ENCODE results near the gene NUP62.

Gene NUP62

DNA sequence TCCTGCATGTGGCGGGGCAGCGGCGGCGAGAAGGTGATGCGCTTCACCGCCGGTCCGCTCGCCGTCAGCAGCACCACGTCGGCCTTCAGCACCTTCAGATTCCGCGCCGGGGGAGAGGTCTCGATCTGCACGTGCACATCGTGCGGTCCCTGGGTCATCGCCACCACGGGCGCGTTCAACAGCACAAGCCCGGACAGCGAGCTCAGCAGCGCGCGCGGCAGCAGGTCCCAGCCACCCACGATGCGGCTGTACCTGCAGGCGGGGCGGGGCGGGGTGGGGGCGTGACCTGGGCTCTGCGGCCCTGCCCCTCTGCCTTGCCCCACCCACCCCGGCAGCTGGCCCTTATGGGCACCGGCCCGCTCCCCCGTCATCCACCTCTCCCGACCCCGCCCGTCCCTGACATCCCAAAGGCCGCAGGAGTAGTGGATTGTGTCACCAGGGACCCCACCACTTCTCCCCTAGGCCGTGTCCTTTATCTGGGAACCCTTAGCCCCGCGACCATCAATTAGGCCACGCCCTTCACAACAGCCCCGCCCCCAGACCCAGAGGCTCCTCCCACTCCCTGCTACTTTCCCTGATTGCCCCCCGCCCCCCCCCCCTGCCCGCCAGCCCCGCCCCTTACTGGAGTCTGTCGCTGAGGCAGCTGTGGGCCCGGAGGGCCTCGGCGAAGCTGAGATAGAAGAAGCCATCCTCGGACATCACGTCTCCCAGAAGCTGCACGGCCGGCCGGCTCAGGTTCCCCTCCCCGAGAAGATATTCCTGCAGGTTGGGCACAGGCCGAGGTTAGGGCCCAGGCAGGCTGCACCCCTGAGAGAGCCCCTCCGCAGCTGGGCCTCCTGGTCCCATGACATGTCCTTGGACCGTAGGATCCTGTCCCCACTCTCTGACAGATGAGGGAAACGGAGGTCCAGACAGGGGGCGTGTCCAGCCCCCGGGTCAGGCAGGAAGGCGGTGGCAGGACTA, 38.7 kb downstream of the NUP62 start:
- FAIRE-seq, result no peak
- no peak for DNase-seq (ENCODE audit: insufficient read length, low spot score)

DNA sequence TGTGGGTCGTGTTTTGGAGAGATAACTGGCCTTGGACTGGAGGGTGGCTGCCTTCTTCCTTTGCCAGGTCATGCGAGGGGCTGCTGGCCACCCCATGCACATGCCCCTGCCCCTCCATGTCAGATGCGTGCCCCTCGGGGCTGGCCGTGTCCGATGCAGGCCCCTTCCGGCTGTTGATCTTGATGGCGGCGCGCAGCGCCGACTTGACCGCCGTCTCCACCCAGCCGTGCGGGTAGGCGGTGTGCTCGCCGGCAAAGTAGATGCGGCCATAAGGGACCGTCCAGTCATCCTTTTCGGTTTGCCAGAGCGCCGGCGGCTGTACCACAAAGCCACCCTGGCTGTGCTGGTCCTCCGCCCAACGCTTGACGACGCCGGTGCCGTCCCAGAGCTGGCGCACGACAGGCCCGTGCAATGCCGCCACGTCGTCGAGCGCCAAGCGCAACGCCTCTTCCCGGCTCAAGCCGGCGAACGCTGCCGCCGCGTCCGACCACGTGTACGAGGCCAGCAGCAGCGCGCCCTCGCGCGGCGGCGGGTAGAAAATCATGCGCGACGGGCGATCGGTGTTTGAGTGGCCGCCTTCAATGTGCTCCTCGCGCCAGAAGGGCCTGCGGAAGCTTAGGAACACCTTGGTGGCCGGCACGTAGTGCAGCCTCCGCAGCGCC, 39.5 kb downstream of the NUP62 start:
- TF ChIP-seq POLR2A (IDR thresholded peaks at IDR 0.05; ENCODE audit: low read depth, low read length), result no peak
- FAIRE-seq (no peak), DNase-seq (ENCODE audit: insufficient read length, low spot score) (no peak)

More for the DNA sequence above, 38.7 kb downstream of the NUP62 start:
- no peak for TF ChIP-seq POLR2A (IDR thresholded peaks at IDR 0.05; ENCODE audit: low read depth, low read length)

- TF ChIP-seq POLR2A (IDR thresholded peaks at IDR 0.05; ENCODE audit: low read depth, low read length), result no peak
- no peak for DNase-seq (ENCODE audit: insufficient read length, low spot score)
- no peak for FAIRE-seq
Observed at GRCh38 chr19:49889038-49889686, 40.1 kb downstream of the NUP62 start.

DNA sequence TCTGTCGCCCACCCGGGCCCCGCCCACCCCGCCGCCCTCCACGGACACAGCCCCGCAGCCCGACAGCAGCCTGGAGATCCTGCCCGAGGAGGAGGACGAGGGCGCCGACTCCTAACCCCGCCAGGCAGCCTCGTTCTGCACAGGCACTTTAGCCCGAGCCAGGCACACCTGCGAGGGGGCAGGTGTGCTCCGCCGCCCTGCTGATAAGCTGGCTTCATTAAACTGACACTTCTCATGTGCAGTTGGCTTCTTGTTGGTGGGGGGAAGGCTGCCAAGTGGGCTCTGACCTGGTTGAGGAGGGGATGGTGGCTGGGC, 40.8 kb downstream of the NUP62 start:
- FAIRE-seq, result no peak

DNA sequence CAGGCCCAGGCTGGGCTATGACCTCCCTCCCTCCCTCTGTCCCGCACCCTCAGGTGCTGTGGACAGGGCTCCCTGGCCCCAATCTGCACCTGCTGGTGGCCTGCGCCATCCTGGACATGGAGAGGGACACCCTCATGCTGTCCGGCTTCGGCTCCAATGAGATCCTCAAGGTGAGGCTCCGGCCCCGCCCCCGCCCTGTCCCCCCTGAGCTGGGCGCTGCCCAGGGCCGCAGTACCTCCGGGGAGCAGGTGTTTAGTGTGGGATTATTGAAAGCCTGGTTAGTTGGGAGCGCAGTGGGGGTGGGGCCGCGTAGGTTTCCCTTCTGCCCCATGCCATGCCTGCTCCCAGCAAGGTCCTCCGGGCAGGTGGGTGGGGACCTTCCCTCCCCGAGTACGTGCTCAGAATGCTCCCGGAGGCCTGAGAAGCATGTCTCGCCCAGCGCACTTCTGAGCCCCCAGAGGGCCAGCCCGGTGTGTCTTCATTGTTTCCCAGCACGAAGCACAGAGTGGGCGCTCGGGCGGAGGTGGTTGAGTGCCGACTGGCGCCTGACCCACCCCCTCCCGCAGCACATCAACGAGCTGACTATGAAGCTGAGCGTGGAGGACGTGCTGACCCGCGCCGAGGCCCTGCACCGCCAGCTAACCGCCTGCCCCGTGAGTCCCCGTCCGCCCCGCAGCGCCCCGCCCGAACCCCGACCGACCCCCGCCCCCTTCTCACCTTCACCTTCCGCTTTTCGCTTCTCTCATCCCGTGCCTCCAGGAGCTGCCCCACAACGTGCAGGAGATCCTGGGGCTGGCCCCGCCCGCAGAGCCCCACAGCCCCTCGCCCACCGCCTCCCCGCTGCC, 41.4 kb downstream of the NUP62 start:
- FAIRE-seq (no peak), DNase-seq (ENCODE audit: insufficient read length, low spot score) (no peak)
- no peak for TF ChIP-seq POLR2A (IDR thresholded peaks at IDR 0.05; ENCODE audit: low read depth, low read length)

More for the DNA sequence above, 40.8 kb downstream of the NUP62 start:
- TF ChIP-seq POLR2A (IDR thresholded peaks at IDR 0.05; ENCODE audit: low read depth, low read length), result no peak
- no peak for DNase-seq (ENCODE audit: insufficient read length, low spot score)

DNA sequence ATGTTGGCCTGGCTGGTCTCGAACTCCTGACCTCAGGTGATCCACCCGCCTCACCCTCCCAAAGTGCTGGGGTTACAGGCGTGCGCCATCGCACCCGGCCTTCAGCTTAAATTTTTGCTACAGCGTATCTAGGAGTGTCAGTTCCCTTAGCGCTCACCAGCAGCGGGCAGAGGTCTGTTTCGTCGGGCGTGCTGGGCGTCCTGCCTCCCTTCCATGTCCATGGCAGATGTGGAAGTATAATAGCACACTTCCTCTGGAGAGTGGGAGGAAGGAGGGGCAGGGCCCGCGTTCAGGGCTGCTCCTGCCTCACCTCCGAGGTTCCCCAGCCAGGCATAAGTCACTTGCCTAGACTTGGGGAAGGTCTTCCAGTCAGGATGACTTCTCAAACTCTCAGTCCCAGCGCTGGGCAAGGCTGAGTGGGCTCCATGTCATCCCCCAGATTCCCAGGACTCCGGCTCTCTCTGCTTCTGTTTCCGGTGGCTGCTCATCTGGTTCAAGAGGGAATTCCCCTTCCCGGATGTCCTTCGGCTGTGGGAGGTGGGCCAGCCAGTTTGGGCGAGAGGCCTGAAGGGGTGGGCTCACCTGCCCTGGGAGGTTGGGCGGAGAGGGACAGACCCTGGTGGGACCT, 42.2 kb downstream of the NUP62 start:
- DNase-seq (ENCODE audit: insufficient read length, low spot score), result no peak
- FAIRE-seq, result no peak
- no peak for TF ChIP-seq POLR2A (IDR thresholded peaks at IDR 0.05; ENCODE audit: low read depth, low read length)

- DNase-seq (ENCODE audit: insufficient read length, low spot score), result no peak
- no peak for FAIRE-seq
- no peak for TF ChIP-seq POLR2A (IDR thresholded peaks at IDR 0.05; ENCODE audit: low read depth, low read length)
Observed at GRCh38 chr19:49884760-49885159, 44.5 kb downstream of the NUP62 start.

- FAIRE-seq, result no peak
- DNase-seq (ENCODE audit: insufficient read length, low spot score), result no peak
- no peak for TF ChIP-seq POLR2A (IDR thresholded peaks at IDR 0.05; ENCODE audit: low read depth, low read length)
Observed at GRCh38 chr19:49884109-49884508, 45.2 kb downstream of the NUP62 start.

GRCh38 chr19:49883094-49883493, 46.2 kb downstream of the NUP62 start:
- TF ChIP-seq POLR2A (IDR thresholded peaks at IDR 0.05; ENCODE audit: low read depth, low read length), result no peak
- FAIRE-seq (no peak), DNase-seq (ENCODE audit: insufficient read length, low spot score) (no peak)

DNA sequence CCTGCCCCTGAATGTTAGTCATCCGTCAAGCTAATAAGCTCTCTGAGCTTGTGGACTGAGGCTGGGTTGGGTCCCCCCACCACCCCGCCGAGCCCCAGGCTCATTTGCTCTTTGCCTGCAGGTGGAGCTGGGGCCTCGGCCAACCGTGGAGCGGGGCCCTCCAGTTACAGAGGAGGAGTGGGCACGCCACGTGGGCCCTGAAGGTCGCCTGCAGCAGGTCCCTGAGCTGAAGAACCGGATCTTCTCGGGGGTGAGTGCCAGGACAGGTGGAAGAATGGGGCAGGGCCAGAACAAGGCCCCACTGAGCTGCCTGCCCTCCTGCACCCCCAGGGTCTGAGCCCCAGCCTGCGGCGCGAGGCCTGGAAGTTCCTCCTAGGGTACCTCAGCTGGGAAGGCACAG, 46.7 kb downstream of the NUP62 start:
- DNase-seq (ENCODE audit: insufficient read length, low spot score), result no peak
- TF ChIP-seq POLR2A (IDR thresholded peaks at IDR 0.05; ENCODE audit: low read depth, low read length), result no peak
- no peak for FAIRE-seq

DNA sequence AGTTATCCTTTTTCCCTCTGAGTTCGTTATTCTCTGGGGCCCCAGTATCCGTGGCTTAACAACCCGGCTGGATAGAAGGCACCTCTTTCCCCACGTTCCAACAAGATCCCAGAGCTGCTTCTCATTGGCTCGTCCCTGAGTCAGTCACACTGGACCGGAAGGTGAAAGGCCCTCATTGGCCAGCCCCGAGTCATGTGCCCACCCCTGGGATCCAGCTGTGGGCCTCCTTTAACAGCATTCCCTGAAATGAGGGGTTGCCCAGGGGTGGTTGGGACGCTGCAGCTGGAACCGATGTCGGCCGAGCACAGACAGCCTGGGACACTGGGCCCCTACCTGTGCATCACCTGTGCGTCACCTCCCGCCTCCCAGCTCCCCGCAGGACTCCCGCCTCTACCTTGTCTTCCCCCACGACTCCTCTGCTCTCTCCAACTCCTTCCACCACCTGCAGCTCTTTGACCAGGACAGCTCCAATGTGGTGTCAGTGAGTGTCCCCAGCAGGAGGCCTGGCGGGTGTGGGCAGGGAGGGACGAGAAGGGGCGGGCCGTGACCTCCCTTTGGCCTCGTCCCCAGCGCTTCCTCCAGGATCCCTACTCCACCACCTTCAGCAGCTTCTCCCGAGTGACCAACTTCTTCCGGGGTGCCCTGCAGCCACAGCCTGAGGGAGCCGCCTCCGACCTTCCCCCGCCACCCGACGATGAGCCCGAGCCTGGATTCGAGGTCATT, 47.5 kb downstream of the NUP62 start:
- FAIRE-seq (no peak), DNase-seq (ENCODE audit: insufficient read length, low spot score) (no peak)
- TF ChIP-seq POLR2A (IDR thresholded peaks at IDR 0.05; ENCODE audit: low read depth, low read length), result no peak

- TF ChIP-seq POLR2A (IDR thresholded peaks at IDR 0.05; ENCODE audit: low read depth, low read length), result no peak
- DNase-seq (ENCODE audit: insufficient read length, low spot score), result no peak
- no peak for FAIRE-seq
Observed at GRCh38 chr19:49881186-49881585, 48.1 kb downstream of the NUP62 start.
